GM21529 (cell line): ENCODE results near the gene GGT5.
"Not testable (repeated sequence)": the region's sequence is repeated elsewhere in the genome, so short reads cannot be mapped to it uniquely, and the experiment has no call there.

ENCODE experiments used
- ATAC-seq: cut with Tn5 transposase; IDR thresholded peaks from one replicate; pipeline ENCODE4 v1.9.1; 2021; ENCODE audit not compliant: unreplicated experiment

GGT5 gene

GRCh38 chr22:24245030-24245431 is at the start of gene GGT5:
Gene GGT5 (minus strand): TSS chr22:24245082. CDS start chr22:24244725, 357 bp downstream.
- not testable (repeated sequence) for ATAC-seq

GRCh38 chr22:24292202-24292830 is 47.4 kb upstream of the GGT5 start:
- ATAC-seq, result not testable (repeated sequence)

- no peak for ATAC-seq
Measured at GRCh38 chr22:24291515-24292201, 46.8 kb upstream of the GGT5 start.

GRCh38 chr22:24290459-24290858 is 45.6 kb upstream of the GGT5 start:
- ATAC-seq, result no peak

GRCh38 chr22:24289741-24290163 is 44.9 kb upstream of the GGT5 start:
- ATAC-seq, result no peak

GRCh38 chr22:24289114-24289513 is 44.2 kb upstream of the GGT5 start:
- no peak for ATAC-seq

- not testable (repeated sequence) for ATAC-seq
Measured at GRCh38 chr22:24287801-24288200, 42.9 kb upstream of the GGT5 start.

GRCh38 chr22:24287212-24287611 is 42.3 kb upstream of the GGT5 start:
- not testable (repeated sequence) for ATAC-seq

GRCh38 chr22:24285245-24285644 is 40.4 kb upstream of the GGT5 start:
- ATAC-seq, result no peak

GRCh38 chr22:24284747-24285203 is 39.9 kb upstream of the GGT5 start:
- no peak for ATAC-seq

- ATAC-seq, result no peak
Measured at GRCh38 chr22:24282401-24282800, 37.5 kb upstream of the GGT5 start.

GRCh38 chr22:24280363-24280762 is 35.5 kb upstream of the GGT5 start:
- not testable (repeated sequence) for ATAC-seq

GRCh38 chr22:24274696-24275405 is 30.0 kb upstream of the GGT5 start:
- not testable (repeated sequence) for ATAC-seq

GRCh38 chr22:24273906-24274305 is 29.0 kb upstream of the GGT5 start:
- ATAC-seq, result not testable (repeated sequence)

- ATAC-seq, result not testable (repeated sequence)
Measured at GRCh38 chr22:24273031-24273430, 28.1 kb upstream of the GGT5 start.

GRCh38 chr22:24271386-24271854 is 26.5 kb upstream of the GGT5 start:
- no peak for ATAC-seq

GRCh38 chr22:24270556-24271385 is 25.9 kb upstream of the GGT5 start, which contains the start of gene SPECC1L:
Gene SPECC1L (plus strand): TSS chr22:24270831. CDS start chr22:24302232, 31,401 bp downstream.
- peak; percentile 78 for ATAC-seq

GRCh38 chr22:24266495-24266894 is 21.6 kb upstream of the GGT5 start:
- not testable (repeated sequence) for ATAC-seq

- ATAC-seq, result no peak
Measured at GRCh38 chr22:24265734-24266133, 20.9 kb upstream of the GGT5 start.

- ATAC-seq, result not testable (repeated sequence)
Measured at GRCh38 chr22:24264329-24264896, 19.5 kb upstream of the GGT5 start.
